K562 (cell line): Measurements from ENCODE around the gene ADK. TPM values are rescaled to one million over a fixed set of nuclear protein-coding genes. Genes with fewer than 3 reads are reported as not detected.

Source experiments
- CREB3L1 ChIP-seq: fragments of 450-650 bp; IDR thresholded peaks from 2 replicates; pipeline ENCODE4 v1.6.1; 2014; ENCODE audit warnings: low read depth, mild to moderate bottlenecking, moderate library complexity, borderline replicate concordance
- DIDO1 ChIP-seq: fragments of 450-650 bp; IDR thresholded peaks from 2 replicates; pipeline ENCODE4 v1.6.1; 2016; ENCODE audit warnings: low read depth, missing biosample characterization, missing genetic modification characterization
- ELF4 ChIP-seq: fragments of 450-650 bp; formaldehyde crosslinking; IDR thresholded peaks from 2 replicates; pipeline ENCODE4 v1.4.0; 2022; ENCODE audit warnings: missing genetic modification characterization
- EP400 ChIP-seq: fragments of 450-650 bp; IDR thresholded peaks from 2 replicates; pipeline ENCODE4 v1.6.1; 2017; ENCODE audit warnings: antibody characterized with exemption, mild to moderate bottlenecking, moderate library complexity
- GTF2A2 ChIP-seq: IDR thresholded peaks from 2 replicates; pipeline ENCODE4 v1.6.1; 2016; ENCODE audit warnings: mild to moderate bottlenecking, missing genetic modification characterization, missing compliant biosample characterization
- HDAC6 ChIP-seq: IDR thresholded peaks from 2 replicates; pipeline ENCODE4 v1.6.1; 2012; ENCODE audit warnings: low read depth, mild to moderate bottlenecking, control low read depth, inconsistent platforms, low read length, moderate library complexity
- KLF6 ChIP-seq: fragments of 250-450 bp; sonication (Bioruptor Pico); IDR thresholded peaks from 2 replicates; pipeline ENCODE4 v1.4.0; 2020; ENCODE audit warnings: mild to moderate bottlenecking, moderate library complexity, borderline replicate concordance
- MEF2D ChIP-seq: conservative IDR thresholded peaks from 2 replicates; pipeline ENCODE4 v1.6.1; 2016; ENCODE audit warnings: low read depth, missing genetic modification characterization, missing compliant biosample characterization
- NFIX ChIP-seq: fragments of 250-450 bp; sonication (Bioruptor Pico); IDR thresholded peaks from 2 replicates; pipeline ENCODE4 v1.4.0; 2020; ENCODE audit warnings: low read depth, mild to moderate bottlenecking, moderate library complexity
- NR4A1 ChIP-seq, 2 experiments: fragments of 250-450 bp in 1 of 2; fragments of 450-650 bp in 1 of 2; sonication (Bioruptor Pico) in 1 of 2; IDR thresholded peaks; 2 replicates each; pipeline versions ENCODE4 v1.4.0 to v1.6.1; 2016 to 2020; ENCODE audit warnings: mild to moderate bottlenecking in 2 of 2, missing compliant biosample characterization in 1 of 2, missing genetic modification characterization in 1 of 2, moderate library complexity in 1 of 2
- PHB ChIP-seq: fragments of 250-450 bp; sonication (Bioruptor Pico); IDR thresholded peaks from 2 replicates; pipeline ENCODE4 v1.5.0; 2021
- SIN3B ChIP-seq: fragments of 450-650 bp; IDR thresholded peaks from 2 replicates; pipeline ENCODE4 v1.6.1; 2017; ENCODE audit warnings: low read depth, mild to moderate bottlenecking, moderate library complexity
- SMAD3 ChIP-seq: fragments of 450-650 bp; formaldehyde crosslinking; conservative IDR thresholded peaks from 2 replicates; pipeline ENCODE4 v1.4.0; 2020; ENCODE audit warnings: mild to moderate bottlenecking
- TCF15 ChIP-seq: fragments of 250-450 bp; sonication (Bioruptor Pico); IDR thresholded peaks from 2 replicates; pipeline ENCODE4 v1.8.0; 2022; ENCODE audit warnings: moderate library complexity, mild to moderate bottlenecking, inconsistent platforms
- TCFL5 ChIP-seq: fragments of 250-450 bp; sonication (Bioruptor Pico); conservative IDR thresholded peaks from 2 replicates; pipeline ENCODE4 v1.6.1; 2021; ENCODE audit warnings: mild to moderate bottlenecking, moderate library complexity, matching md5 sums
- TFAM ChIP-seq: fragments of 250-450 bp; sonication (Bioruptor Pico); conservative IDR thresholded peaks from 2 replicates; pipeline ENCODE4 v1.5.0; 2021; ENCODE audit warnings: mild to moderate bottlenecking, moderate library complexity
- ZNF175 ChIP-seq: fragments of 200-800 bp; sonication (Bioruptor generic); IDR thresholded peaks from 2 replicates; pipeline ENCODE4 v1.6.1; 2016; ENCODE audit warnings: low read depth, mild to moderate bottlenecking, missing genetic modification characterization, missing compliant biosample characterization
- ZNF280B ChIP-seq: fragments of 250-450 bp; sonication (Bioruptor Pico); IDR thresholded peaks from 2 replicates; pipeline ENCODE4 v1.5.1; 2021; ENCODE audit warnings: mild to moderate bottlenecking
- ZNF507 ChIP-seq: conservative IDR thresholded peaks from 2 replicates; pipeline ENCODE4 v1.6.1; 2017; ENCODE audit warnings: missing genetic modification characterization, missing compliant biosample characterization
- ZNF766 ChIP-seq: fragments of 200-800 bp; sonication (Bioruptor generic); conservative IDR thresholded peaks from 2 replicates; pipeline ENCODE4 v1.6.1; 2016; ENCODE audit warnings: missing genetic modification characterization, missing compliant biosample characterization
- polyA plus RNA-seq, 8 experiments: library from polyadenylated mRNA; depleted of rRNA in 4 of 8; stranded (reverse) in 5 of 8; unstranded in 3 of 8; fragments of >200 nt; fragmentation: Nextera tagmentation in 2 of 8; fragmentation: Illumina TruSeq in 1 of 8; extraction: Ambion mirVana in 2 of 8; extraction: Trizol in 1 of 8; gene quantifications; 2 replicates each; pipeline versions ENCODE4 v1.2.1 to v1.2.3, GENCODE V29; 2011 to 2014; ENCODE audit warnings: inconsistent platforms in 1 of 8, missing spikeins in 1 of 8
- total RNA-seq, 7 experiments: library from RNA; depleted of rRNA in 6 of 7; stranded (reverse); fragments of >200 nt in 6 of 7; fragmentation: Illumina TruSeq in 2 of 7; extraction: Trizol in 2 of 7; gene quantifications; 2 replicates each; pipeline versions ENCODE4 v1.2.1 to v1.2.3, GENCODE V29; 2011 to 2021; ENCODE audit warnings: low replicate concordance in 1 of 7
- TF ChIP-seq, protein P1 (sequence below): fragments of 250-450 bp; sonication (Bioruptor Pico); IDR thresholded peaks from 2 replicates; pipeline ENCODE4 v1.8.0; 2022; ENCODE audit warnings: moderate library complexity, mild to moderate bottlenecking, inconsistent platforms
- TF ChIP-seq, protein P2 (sequence below), 2 experiments: fragments of 200-800 bp in 1 of 2; sonication (Bioruptor generic) in 1 of 2; sonication (generic) in 1 of 2; formaldehyde crosslinking in 1 of 2; IDR thresholded peaks in 1 of 2; conservative IDR thresholded peaks in 1 of 2; 2 replicates each; pipeline versions ENCODE4 v1.5.0 to v1.6.1; 2016 to 2020; ENCODE audit warnings: missing compliant biosample characterization in 1 of 2, missing genetic modification characterization in 1 of 2, missing genetic modification reagents in 1 of 2

ADK gene
- total and polyA plus RNA-seq, 9 of the 15 experiments (the other 6 are each of a cell fraction or from before 2014, with no cell fraction given) = 54.2 to 97.8 (median 73.6) TPM

GRCh38 chr10:74246495-74246894 lies 95.5 kb downstream of the ADK start (continued):
- TF ChIP-seq EP400 (no peak), TFAM (CRISPR knock-in tag) (no peak), SIN3B (no peak), HDAC6 (no peak), ZNF280B (CRISPR knock-in tag) (no peak), ZNF766 (CRISPR knock-in tag) (peak; percentile 39; the same call in 1 of the 2 replicates), ZNF175 (CRISPR knock-in tag) (peak; percentile 65; the same call in 1 of the 2 replicates), PHB (CRISPR knock-in tag) (no peak), DIDO1 (tag) (0 out of 2 replicates have a peak, but pooled peaks have one; percentile 43), NFIX (CRISPR knock-in tag) (0 out of 2 replicates have a peak, but pooled peaks have one; percentile 32), SMAD3 (CRISPR knock-in tag) (peak; percentile 89), TCF15 (CRISPR knock-in tag) (peak; percentile 78; the same call in 1 of the 2 replicates), TCFL5 (peak; percentile 69; the same call in 1 of the 2 replicates), ZNF507 (no peak), MEF2D (peak; percentile 85), NR4A1 (CRISPR knock-in tag; IDR thresholded peaks at IDR 0.05) (no peak), NR4A1 (tag; IDR thresholded peaks at IDR 0.05) (peak; percentile 70; the same call in 1 of the 2 replicates), KLF6 (CRISPR knock-in tag) (peak; percentile 83), ELF4 (CRISPR knock-in tag) (0 out of 2 replicates have a peak, but pooled peaks have one; percentile 15), CREB3L1 (no peak), GTF2A2 (tag) (peak; percentile 53; the same call in 1 of the 2 replicates)
- TF ChIP-seq, protein P1, sequence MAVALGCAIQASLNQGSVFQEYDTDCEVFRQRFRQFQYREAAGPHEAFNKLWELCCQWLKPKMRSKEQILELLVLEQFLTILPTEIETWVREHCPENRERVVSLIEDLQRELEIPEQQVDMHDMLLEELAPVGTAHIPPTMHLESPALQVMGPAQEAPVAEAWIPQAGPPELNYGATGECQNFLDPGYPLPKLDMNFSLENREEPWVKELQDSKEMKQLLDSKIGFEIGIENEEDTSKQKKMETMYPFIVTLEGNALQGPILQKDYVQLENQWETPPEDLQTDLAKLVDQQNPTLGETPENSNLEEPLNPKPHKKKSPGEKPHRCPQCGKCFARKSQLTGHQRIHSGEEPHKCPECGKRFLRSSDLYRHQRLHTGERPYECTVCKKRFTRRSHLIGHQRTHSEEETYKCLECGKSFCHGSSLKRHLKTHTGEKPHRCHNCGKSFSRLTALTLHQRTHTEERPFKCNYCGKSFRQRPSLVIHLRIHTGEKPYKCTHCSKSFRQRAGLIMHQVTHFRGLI (CRISPR knock-in tag) = peak; percentile 81
- TF ChIP-seq, protein P2, sequence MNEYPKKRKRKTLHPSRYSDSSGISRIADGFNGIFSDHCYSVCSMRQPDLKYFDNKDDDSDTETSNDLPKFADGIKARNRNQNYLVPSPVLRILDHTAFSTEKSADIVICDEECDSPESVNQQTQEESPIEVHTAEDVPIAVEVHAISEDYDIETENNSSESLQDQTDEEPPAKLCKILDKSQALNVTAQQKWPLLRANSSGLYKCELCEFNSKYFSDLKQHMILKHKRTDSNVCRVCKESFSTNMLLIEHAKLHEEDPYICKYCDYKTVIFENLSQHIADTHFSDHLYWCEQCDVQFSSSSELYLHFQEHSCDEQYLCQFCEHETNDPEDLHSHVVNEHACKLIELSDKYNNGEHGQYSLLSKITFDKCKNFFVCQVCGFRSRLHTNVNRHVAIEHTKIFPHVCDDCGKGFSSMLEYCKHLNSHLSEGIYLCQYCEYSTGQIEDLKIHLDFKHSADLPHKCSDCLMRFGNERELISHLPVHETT (CRISPR knock-in tag; conservative IDR thresholded peaks at IDR 0.05 in 1 of 2, IDR thresholded peaks at IDR 0.05 in 1 of 2) = peak in 1 of 2 experiments; percentile 66; a peak in 2 of 4 replicates
